HepG2 (cell line): ENCODE results near the gene NKX6-1. TPM values are rescaled to one million over a fixed set of nuclear protein-coding genes. Genes with fewer than 3 reads are reported as not detected.

Experiments
- ATAC-seq: fragments of 200-7000 bp; cut with Tn5 transposase; 3 replicates; pipeline ENCODE4 v1.9.1; 2020; ENCODE audit warnings: mild to moderate bottlenecking, moderate library complexity
- BruUV-seq: library from RNA; stranded (reverse); fragments of 400-500 nt; replicated peaks from 2 replicates; lab custom pipeline; 2021; lab: Mats Ljungman, UMichigan
- CTCF ChIA-PET: fragments of 300-600 bp; formaldehyde crosslinking; extraction: SDS; loops from one replicate; lab custom pipeline; 2021; ENCODE audit warnings: low total read pairs, inconsistent platforms, low intra/inter-chr PET ratio; lab: Yijun Ruan, JAX
- POLR2A ChIA-PET: fragments of 350-600 bp; sonication (Branson Sonifier 250); formaldehyde crosslinking; loops from one replicate; lab custom pipeline; 2020; ENCODE audit warnings: antibody characterized with exemption, inconsistent platforms; lab: Yijun Ruan, JAX
- DNase-seq: peaks from one replicate; pipeline ENCODE4 v3.0.0-alpha.2; 2015; ENCODE audit warnings: low spot score
- FAIRE-seq: peaks from 3 replicates; lab custom pipeline; 2011; peaks lifted over from hg19 to GRCh38; lab: Jason Lieb, UNC
- H2AFZ ChIP-seq: one replicate; pipeline ENCODE4 v1.6.1; 2011; ENCODE audit warnings: low read length, inconsistent platforms
- H3K27ac ChIP-seq: fragments of 300-600 bp; 3 replicates; pipeline ENCODE4 v1.8.0; 2011; ENCODE audit warnings: mixed run types, mild to moderate bottlenecking, mixed read lengths, low read length, inconsistent platforms; ENCODE audit not compliant: insufficient read depth; ENCODE audit errors: extremely low read length
- H3K27me3 ChIP-seq, 2 experiments: fragments of 200-600 bp in 1 of 2; 2 replicates in 1 of 2; 3 replicates in 1 of 2; pipeline versions ENCODE4 v1.6.0 to v1.8.0; 2011; ENCODE audit warnings: low read length in 2 of 2, mild to moderate bottlenecking in 2 of 2, moderate library complexity in 2 of 2, inconsistent platforms in 1 of 2; ENCODE audit not compliant: insufficient read depth in 2 of 2, control insufficient read depth in 1 of 2
- H3K36me3 ChIP-seq, 2 experiments: fragments of 200-600 bp in 1 of 2; replicated peaks in 1 of 2; 2 replicates in 1 of 2; 3 replicates in 1 of 2; pipeline versions ENCODE4 v1.5.1 to v1.8.0; 2011; ENCODE audit warnings: low read length in 2 of 2, inconsistent platforms in 1 of 2; ENCODE audit not compliant: insufficient read depth in 2 of 2, control insufficient read depth in 1 of 2
- H3K4me1 ChIP-seq: 2 replicates; pipeline ENCODE4 v1.5.1; 2012; ENCODE audit warnings: low read length, inconsistent platforms; ENCODE audit not compliant: insufficient read depth
- H3K4me2 ChIP-seq: 2 replicates; pipeline ENCODE4 v1.6.0; 2011; ENCODE audit warnings: low read depth, low read length, inconsistent platforms
- H3K4me3 ChIP-seq, 3 experiments: fragments of 200-600 bp in 1 of 3; sonication (generic), shearing (Covaris generic) in 1 of 3; replicated peaks in 1 of 3; 2 replicates each; pipeline ENCODE4 v1.5.1; 2011 to 2016; ENCODE audit warnings: low read length in 3 of 3, inconsistent platforms in 2 of 3, low read depth in 2 of 3, mild to moderate bottlenecking in 2 of 3, control low read depth in 1 of 3, mixed read lengths in 1 of 3; ENCODE audit not compliant: insufficient read depth in 1 of 3
- H3K79me2 ChIP-seq: one replicate; pipeline ENCODE4 v1.6.1; 2011; ENCODE audit warnings: low read length, inconsistent platforms; ENCODE audit not compliant: insufficient read depth
- H3K9ac ChIP-seq: 2 replicates; pipeline ENCODE4 v1.6.0; 2011; ENCODE audit warnings: mild to moderate bottlenecking, low read depth, low read length, inconsistent platforms; ENCODE audit not compliant: insufficient read depth
- H3K9me3 ChIP-seq: 2 replicates; pipeline ENCODE4 v1.5.1; 2012; ENCODE audit warnings: mild to moderate bottlenecking, low read length
- H4K20me1 ChIP-seq: 2 replicates; pipeline ENCODE4 v1.6.0; 2011; ENCODE audit warnings: inconsistent platforms, mild to moderate bottlenecking, low read length, moderate library complexity; ENCODE audit not compliant: insufficient read depth
- SNAPC2 ChIP-seq: sonication (generic); formaldehyde crosslinking; IDR thresholded peaks from 2 replicates; pipeline ENCODE4 v1.8.1; 2022; ENCODE audit warnings: mild to moderate bottlenecking, missing genetic modification reagents
- THRA ChIP-seq: sonication (generic); formaldehyde crosslinking; IDR thresholded peaks from 2 replicates; pipeline ENCODE4 v1.4.0; 2020; ENCODE audit warnings: missing genetic modification reagents, borderline replicate concordance
- ZBTB49 ChIP-seq: sonication (generic); formaldehyde crosslinking; IDR thresholded peaks from 2 replicates; pipeline ENCODE4 v1.4.0; 2020; ENCODE audit warnings: missing genetic modification reagents, borderline replicate concordance
- ZNF143 ChIP-seq: sonication (generic); formaldehyde crosslinking; IDR thresholded peaks from 2 replicates; pipeline ENCODE4 v1.4.0; 2020; ENCODE audit warnings: missing genetic modification reagents
- ZNF232 ChIP-seq: sonication (generic); formaldehyde crosslinking; IDR thresholded peaks from 2 replicates; pipeline ENCODE4 v1.4.0; 2020; ENCODE audit warnings: missing genetic modification reagents, borderline replicate concordance
- ZNF251 ChIP-seq: sonication (generic); formaldehyde crosslinking; IDR thresholded peaks from 2 replicates; pipeline ENCODE4 v1.9.0; 2021; ENCODE audit warnings: mild to moderate bottlenecking, missing genetic modification reagents
- ZNF460 ChIP-seq: sonication (generic); formaldehyde crosslinking; IDR thresholded peaks from 2 replicates; pipeline ENCODE4 v1.5.1; 2020; ENCODE audit warnings: missing genetic modification reagents, mild to moderate bottlenecking, borderline replicate concordance
- ZNF784 ChIP-seq: sonication (generic); formaldehyde crosslinking; IDR thresholded peaks from 2 replicates; pipeline ENCODE4 v1.5.1; 2020; ENCODE audit warnings: missing genetic modification reagents, mild to moderate bottlenecking, borderline replicate concordance
- ZNF790 ChIP-seq: sonication (generic); formaldehyde crosslinking; IDR thresholded peaks from 2 replicates; pipeline ENCODE4 v1.8.0; 2022; ENCODE audit warnings: missing genetic modification reagents, mild to moderate bottlenecking, borderline replicate concordance
- ZXDC ChIP-seq: sonication (generic); formaldehyde crosslinking; IDR thresholded peaks from 2 replicates; pipeline ENCODE4 v1.5.0; 2020; ENCODE audit warnings: mild to moderate bottlenecking, missing genetic modification reagents
- WGBS: methylation state at CpG from one replicate; pipeline ENCODE4 v1.1.6; 2017; ENCODE audit warnings: low lambda C conversion rate; 5-methylcytosine and 5-hydroxymethylcytosine counted together
- in situ Hi-C: cut with HindIII; loops from 2 replicates; pipeline ENCODE4 v1.10.0; 2017; ENCODE audit warnings: low pct_unique_long_range_greater_than_20kb; ENCODE audit not compliant: extremely low pct_ligation_motif_present
- intact Hi-C: fragments of 100-400 bp; cut with micrococcal nuclease; formaldehyde crosslinking; loops from one replicate; pipeline ENCODE4 v1.10.0; 2022; ENCODE audit not compliant: unreplicated experiment
- polyA plus RNA-seq, 8 experiments: library from polyadenylated mRNA; depleted of rRNA in 3 of 8; stranded (reverse) in 7 of 8; unstranded in 1 of 8; fragments of >200 nt; fragmentation: Illumina TruSeq in 4 of 8; extraction: Trizol in 4 of 8; gene quantifications; 2 replicates each; pipeline versions ENCODE4 v1.2.1 to v1.2.3, GENCODE V29; 2011 to 2016; ENCODE audit warnings: low read depth in 4 of 8, missing spikeins in 1 of 8, mixed read lengths in 1 of 8; ENCODE audit not compliant: insufficient read depth in 1 of 8
- total RNA-seq, 5 experiments: library from RNA; depleted of rRNA; stranded (reverse); fragments of >200 nt; fragmentation: Illumina TruSeq; extraction: Trizol; gene quantifications; 2 replicates each; pipeline ENCODE4 v1.2.3, GENCODE V29; 2016; ENCODE audit warnings: low read depth in 1 of 5

NKX6-1 gene
- total and polyA plus RNA-seq, 2 of the 13 experiments (the other 11 are each of a cell fraction or from before 2014, with no cell fraction given): not detected

GRCh38 chr4:84482564-84483563, 16.2 kb downstream of the NKX6-1 start (continued):
- TF ChIP-seq ZNF143 (CRISPR knock-in tag): no peak
- no peak for TF ChIP-seq ZBTB49 (CRISPR knock-in tag)
- TF ChIP-seq ZNF460 (CRISPR knock-in tag): no peak

GRCh38 chr4:84481860-84482245, 17.2 kb downstream of the NKX6-1 start:
- H3K4me1 ChIP-seq: no peaks in the 10 kb centered on the region
- no peak overlapping the region for H3K4me3 ChIP-seq
- peaks cover 0 to 25% of the 10 kb centered on the region in 2 experiments; a peak in 3 of 5 replicates for H3K27me3 ChIP-seq
- in situ Hi-C loops (no loop called here), intact Hi-C loops (no loop called here)
- H3K36me3 ChIP-seq: no peaks in the 10 kb centered on the region
- no peak for FAIRE-seq
- ATAC-seq: no peak
- no peak overlapping the region for H3K9ac ChIP-seq
- WGBS: 55% methylated on average over 17 of the region's 20 CpGs
- H2AFZ ChIP-seq: no peak overlapping the region
- no peak overlapping the region for H3K27ac ChIP-seq
- no peak for DNase-seq
- no peaks in the 10 kb centered on the region for H3K79me2 ChIP-seq
- POLR2A ChIA-PET: no interaction called here
- no peaks in the 10 kb centered on the region for H4K20me1 ChIP-seq
- no peak overlapping the region for H3K4me2 ChIP-seq
- BruUV-seq: no TSS peak
- TF ChIP-seq ZNF232 (CRISPR knock-in tag) (no peak), ZNF790 (CRISPR knock-in tag) (no peak), SNAPC2 (CRISPR knock-in tag) (no peak), ZNF251 (CRISPR knock-in tag) (no peak), ZXDC (CRISPR knock-in tag) (no peak), ZNF784 (CRISPR knock-in tag) (no peak), THRA (CRISPR knock-in tag) (no peak)
- H3K9me3 ChIP-seq: no peaks in the 10 kb centered on the region
- CTCF ChIA-PET: no interaction called here
